ENCODE results near the gene C1orf21.

Gene C1orf21

DNA sequence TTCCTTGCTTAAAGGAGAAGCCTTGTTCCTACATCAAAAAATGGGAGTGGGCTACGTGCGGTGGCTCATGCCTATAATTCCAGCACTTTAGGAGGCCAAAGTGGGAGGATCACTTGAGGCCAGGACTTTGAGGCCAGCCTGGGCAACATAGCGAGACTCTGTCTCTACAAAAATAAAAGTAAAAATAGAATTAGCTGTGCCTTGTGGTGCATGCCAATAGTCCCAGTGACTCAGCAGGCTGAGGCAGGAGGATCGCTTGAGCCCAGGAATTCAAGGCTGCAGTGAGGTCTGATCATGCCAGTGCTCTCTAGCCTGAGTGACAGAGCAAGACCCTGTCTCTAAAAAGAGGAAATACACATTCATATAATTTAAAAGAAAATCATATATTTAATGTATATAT, 127.1 kb downstream of the C1orf21 start:
- DNase-seq (ENCODE audit: low read depth), result no peak

DNA sequence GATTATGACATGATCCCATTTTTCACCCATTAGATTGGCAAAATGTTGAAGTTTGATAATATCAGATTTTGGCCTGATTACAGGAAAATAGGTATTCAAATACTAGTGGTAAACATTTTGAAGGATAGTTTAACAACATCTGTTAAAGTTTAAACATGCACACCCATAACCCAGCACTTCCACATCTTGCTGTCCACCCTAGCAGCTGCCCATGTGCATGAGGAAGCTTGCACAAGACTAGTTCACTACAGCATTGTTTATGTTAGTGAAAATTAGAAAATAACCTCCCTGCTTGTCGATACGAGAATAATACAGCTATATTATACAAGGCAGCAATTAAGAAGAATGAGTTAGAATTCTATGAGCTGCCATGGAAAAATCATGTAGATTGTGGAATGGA, 127.6 kb downstream of the C1orf21 start:
- DNase-seq (ENCODE audit: low read depth), result no peak

DNA sequence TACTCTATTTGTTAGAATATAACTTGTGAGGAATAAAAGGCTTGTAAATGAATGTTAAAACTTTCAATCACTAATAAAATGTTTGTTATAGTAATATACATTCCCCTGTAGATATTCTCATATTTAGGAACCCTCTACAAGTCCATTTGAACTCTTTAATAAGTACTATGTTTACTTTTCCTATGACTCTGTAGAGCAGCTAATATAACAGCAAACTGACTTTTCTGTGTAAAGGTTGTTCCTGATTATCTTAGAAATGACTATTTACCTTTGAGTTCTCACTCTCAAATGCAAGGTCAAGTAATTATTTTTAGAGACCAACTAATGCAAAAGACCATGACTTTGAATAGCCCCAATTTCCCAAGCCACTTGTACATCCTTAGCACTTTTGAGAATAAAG, 130.3 kb downstream of the C1orf21 start:
- no peak for DNase-seq (ENCODE audit: low read depth)

DNA sequence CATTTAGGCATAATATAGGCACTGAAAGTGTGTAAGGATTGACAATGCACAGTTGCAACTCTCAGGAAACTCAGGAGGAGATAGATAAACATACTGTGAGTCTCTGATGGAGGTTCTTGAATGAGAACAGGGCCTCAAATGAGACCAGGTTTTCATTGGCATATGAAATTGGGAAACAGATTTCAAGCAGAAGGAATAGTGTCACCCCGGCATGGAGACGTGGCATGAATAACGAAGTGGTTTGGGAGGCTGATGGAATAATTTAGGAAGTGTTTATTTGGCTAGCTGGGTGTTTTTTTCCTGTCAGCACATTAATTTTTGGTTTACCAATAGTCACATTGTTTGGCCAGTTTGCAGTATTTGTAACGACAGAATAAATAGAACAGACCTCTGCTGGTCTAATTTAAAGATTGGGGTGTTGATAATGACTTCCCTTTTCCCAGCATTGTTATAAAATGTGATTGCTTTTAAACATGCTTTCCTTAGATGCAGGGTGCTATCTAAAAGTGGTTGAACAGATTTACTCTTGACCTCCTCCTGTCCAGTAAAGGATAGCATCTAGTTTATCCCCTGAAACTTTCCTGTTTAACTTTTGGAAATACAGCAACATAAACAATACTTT, 132.0 kb downstream of the C1orf21 start:
- DNase-seq (ENCODE audit: low read depth), result no peak

DNA sequence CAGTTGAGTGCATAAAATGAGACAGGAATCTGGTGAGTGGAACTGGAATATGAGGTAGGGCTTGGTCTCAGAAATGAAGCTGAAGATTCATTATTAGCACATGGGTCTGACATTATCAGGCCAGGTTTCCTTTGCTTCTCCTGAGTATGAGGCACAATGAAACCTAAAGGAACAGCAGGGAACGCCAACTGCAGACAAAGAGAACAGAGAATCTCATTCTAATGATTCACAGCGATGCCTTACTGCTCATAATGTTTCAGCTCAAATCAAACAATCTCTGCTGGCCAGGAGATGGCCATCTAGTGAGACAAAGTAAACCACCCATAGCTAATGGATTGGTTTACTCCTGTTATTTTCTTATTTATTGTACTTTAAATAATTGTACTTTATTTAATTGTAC, 133.5 kb downstream of the C1orf21 start:
- DNase-seq (ENCODE audit: low read depth), result no peak

DNA sequence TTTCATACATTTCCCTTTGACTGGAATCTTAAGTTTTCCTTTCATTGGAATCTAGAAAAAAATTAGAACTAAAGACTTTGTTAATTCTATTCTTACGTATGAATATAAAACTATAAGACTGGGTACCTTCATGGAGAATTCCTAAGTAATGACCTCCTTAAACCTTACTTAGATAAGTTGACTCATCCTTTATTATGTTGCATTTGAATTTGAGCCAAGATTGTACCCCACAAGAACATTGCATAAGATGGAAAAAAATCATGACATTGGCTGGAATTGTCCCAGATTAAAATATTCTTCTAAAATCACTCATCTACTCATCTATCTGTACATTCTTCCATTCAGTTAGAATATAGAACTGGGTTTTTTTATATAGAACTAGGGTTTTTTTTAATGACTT, 137.4 kb downstream of the C1orf21 start:
- no peak for DNase-seq (ENCODE audit: low read depth)

DNA sequence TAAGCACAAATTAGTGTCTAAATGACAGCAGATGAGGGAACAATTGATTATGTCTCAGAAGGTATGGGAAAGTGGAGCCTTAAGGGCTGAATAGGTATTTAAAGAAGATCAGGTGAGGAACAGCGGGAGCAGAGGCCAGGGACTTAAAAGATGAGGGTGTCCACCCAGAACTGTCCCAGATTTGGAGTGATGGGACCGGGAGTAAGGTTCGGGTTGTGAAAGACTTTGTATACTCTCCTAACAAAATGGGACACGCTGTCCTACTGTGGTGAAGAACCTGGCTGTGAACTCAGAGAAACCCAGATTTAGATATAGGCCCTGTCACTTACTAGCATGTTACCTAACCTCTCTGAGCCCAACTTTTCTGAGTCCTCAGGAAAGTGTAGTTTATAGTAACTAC, 140.6 kb downstream of the C1orf21 start:
- no peak for DNase-seq (ENCODE audit: low read depth)

DNA sequence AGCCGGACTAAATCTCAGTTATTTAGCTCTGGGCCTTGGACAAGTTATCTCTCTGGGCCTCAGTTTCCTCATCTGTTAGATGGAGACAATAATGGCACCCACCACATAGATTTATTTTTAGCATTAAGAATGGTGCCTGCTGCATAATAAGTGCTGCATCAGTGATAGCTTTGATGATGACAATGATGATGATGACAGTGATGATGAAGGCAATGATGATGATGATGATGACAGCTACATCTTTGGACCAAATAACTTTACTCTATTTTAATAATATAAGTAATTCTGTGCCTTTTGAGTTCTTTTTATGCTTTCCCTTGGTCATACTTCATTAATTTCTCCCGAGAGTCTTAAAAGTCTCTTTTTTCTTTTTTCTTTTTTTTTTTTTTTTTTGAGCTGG, 143.4 kb downstream of the C1orf21 start:
- DNase-seq (ENCODE audit: low read depth), result no peak

DNA sequence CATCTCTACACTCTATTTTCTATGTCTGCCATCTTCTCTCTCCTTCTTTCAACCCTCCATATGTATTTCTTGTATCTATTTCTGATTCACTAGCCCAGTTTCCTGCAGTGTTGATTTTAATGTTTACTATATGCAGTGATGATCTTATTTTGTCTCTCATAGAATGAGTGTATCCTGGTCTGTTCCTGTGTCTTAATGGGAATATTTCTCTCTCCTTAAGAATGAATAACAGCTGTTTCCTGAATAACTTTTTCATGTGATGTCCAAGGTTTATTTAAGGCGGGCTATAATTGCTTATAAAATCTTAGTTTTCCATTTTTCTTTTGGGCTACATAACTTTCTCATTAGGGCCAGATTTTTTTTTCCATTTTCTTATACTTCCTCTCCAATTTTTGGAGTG, 144.5 kb downstream of the C1orf21 start:
- DNase-seq (ENCODE audit: low read depth), result no peak

DNA sequence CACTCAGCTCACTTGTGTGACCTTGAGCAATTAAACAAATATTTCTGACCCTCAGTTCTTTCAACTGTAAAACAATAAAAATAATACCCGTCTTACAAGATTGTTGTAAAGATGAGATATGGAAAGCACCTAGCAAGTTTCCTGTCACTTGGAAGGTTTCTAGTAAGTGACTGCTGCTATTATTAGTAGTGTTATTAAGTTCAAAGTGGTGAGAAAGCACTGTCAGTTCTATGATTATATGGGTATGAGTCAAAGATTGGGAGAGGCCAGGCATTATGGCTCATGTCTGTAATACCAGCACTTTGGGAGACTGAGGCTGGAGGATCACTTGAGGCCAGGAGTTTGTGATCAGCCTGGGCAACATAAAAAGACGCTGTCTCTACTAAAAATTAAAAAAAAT, 145.4 kb downstream of the C1orf21 start:
- no peak for DNase-seq (ENCODE audit: low read depth)

DNA sequence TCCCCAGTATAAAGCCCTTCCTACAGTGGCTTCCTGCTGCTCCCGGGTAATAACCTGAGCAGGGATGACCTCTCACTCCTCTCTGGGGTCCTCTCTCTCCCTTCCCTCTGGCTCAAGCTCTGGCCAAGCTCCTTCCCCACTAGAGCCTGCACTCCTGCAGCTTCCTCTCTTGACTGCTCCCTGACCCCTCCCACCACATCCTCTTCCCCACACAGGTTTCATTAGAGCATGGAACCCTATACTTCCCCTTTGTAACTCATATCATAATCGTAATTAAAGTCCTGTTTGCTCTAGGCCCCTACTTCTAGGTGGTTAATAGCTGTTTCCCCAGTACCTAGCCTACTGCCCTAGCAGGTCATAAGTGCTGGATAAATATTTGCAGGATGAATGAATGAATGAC, 146.2 kb downstream of the C1orf21 start:
- DNase-seq (ENCODE audit: low read depth), result no peak

DNA sequence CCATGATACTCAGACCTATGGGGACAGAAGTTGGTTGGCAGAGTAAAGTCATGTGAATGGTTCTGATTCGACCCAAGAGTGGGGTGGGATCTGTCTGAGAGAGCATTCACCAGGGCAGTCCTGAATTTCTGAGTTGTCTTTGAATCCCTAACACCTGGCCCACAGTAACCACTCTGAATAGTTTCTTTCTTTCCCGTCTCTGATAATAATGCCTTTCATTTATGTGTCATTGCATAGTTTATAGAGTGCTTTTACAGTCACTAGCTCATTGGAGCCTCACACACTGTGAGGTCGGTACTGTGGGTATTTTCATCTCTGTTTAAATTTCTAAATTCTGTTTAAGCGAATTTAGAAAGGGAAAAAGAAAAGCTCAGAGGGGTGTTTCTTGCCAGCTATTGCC, 147.1 kb downstream of the C1orf21 start:
- no peak for DNase-seq (ENCODE audit: low read depth)

DNA sequence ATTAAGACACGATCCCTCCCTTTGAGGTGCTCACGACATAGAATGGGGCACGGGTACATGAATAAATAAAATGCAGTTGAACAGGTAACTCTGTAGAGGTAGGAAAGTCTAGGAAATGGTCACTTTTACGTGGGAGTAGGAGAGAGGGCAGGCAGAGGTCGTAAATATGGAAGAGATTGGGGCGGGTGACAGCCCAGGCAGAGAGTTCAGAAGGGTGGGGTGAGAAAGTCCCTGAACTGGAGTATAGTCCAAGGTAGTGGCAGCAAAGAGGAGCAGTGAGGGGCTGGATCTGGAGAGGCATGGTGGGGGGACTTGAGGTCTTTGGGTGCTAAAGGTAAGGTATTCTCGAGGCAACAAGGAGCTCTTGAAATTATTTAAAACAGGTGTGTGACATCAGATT, 147.9 kb downstream of the C1orf21 start:
- no peak for DNase-seq (ENCODE audit: low read depth)

DNA sequence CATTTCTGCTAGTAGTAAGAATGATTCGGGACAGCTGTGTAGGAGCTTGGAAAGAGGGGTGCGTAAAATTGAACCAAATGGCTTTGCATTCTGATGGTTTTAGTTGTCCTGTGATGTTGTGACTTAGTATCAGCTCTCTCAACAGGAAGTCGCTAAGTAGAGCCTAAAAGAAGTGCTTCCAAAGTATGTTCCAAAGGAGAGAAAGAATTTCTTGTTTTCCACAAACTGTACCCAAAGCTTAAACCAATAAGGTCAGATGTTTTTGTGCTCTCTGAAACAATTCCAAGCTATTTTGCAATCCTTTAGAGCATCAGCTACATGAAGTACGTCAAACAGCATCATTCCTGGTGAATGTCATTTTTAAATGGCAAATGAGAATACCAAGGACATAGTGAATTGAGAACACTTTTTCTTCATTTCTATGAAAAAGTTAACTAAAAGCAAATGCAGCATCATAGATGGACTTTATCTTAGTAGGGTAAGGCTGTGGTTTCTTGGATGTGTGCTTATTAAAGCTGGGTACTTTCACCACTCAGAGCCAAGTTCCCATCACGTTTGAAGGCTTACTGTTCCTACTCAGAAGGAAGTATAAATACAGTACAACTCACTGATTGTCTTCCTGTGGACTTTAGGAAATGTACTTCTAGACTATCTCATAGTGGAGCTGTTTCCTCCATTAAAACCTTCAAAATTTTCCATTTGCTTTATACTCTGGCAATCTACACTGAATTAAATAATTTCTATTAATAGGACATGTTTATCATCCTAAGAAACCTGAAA, 148.6 kb downstream of the C1orf21 start:
- no peak for DNase-seq (ENCODE audit: low read depth)

DNA sequence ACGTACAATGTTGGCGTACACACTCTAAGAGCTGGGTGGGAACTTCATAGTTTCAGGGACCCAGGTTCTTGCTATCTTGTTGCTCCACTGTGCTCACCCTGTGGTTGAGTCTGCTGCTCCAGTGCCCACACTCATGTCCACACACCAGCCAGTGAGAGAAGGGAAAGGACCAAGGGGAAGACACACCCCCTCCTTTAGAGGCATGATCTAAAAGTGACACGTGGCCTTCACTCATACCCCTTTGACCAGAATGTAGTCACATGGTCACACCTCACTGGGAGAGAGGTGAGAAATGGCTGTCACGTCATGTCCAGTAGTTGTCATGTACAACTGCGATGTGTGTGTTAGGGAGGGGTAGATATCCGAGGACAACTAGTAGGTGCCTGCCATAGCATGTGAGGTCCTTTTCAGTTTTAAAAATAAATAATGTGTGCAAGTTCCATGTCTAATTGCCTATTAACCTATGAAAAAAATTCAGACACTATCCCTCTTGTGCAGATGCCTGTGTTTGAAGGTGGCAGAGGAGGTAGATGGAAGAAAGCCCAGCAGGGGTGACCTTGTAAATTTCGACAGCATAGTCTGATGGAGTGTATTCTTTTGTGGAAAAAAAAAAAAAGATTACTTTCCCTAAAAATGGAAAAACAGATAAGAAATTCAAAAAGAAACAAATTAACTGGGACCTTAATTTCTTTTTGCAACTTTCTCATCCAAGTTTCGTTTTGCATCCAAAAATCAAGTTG, 149.6 kb downstream of the C1orf21 start:
- DNase-seq (ENCODE audit: low read depth), result no peak

DNA sequence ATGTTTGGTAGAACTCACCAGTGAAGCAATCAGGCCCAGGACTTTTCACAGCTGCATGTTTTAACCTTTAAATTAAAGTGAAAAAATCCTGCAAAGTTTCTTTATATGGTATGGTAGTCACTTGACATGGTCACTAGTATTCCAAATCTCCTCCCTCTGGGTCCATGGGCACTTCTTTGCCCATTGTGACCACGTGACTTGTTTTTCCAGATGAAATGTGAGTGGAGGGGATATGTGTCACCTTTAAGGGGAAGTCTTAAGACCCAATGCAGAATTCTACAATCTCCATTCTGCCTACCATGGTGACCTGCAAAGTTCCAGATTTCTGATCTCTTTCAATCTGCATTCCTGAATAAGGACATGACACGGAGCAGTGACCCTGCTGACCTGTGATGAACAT, 152.8 kb downstream of the C1orf21 start:
- no peak for DNase-seq (ENCODE audit: low read depth)

DNA sequence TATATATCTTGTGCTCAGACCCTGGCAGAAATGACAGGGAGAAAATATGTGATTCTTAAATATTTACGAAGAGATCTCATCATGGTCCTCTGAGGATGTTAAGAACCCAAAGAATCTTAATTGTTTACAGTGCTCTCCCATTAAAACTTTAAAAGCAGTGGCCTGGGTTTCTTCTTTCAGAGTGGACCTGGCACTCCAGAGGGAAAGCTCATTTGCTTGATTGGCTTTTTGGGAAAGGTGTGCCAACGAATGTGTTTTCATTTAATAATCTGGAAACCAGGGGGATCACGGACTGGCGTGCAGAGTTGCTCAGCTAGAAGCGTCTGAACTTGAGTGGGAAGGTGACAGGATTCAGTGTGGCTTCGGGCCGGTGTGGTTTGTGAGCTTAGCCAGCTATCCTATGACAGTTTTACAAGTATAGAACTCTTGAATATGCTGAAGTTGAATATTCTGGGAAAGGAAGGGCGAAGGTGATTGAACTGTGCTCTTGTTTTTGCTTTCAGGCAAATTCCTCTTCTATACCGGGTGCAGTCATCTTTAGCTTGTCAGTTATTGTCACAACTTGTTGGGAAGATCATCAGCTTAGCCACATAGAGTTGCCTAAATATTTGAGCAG, 154.8 kb downstream of the C1orf21 start:
- no peak for DNase-seq (ENCODE audit: low read depth)

DNA sequence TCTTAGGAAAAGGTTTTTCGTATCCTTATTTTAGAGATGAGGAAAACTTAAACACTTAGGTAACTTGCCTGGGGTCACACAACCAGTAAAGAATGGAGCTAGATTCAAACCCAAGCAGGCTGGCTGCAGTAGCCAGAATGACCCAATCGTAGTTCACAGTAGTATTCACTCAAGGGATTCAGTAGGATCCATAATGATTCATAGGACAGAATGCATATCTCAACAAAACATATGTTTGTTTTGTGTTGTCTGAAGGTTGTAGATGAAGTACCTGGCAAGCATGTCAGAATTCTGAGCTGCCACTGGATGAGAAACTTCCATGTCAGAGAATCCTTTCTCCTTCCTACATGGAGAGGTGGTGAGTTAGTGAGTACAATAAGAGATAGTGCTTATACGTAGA, 155.5 kb downstream of the C1orf21 start:
- no peak for DNase-seq (ENCODE audit: low read depth)

DNA sequence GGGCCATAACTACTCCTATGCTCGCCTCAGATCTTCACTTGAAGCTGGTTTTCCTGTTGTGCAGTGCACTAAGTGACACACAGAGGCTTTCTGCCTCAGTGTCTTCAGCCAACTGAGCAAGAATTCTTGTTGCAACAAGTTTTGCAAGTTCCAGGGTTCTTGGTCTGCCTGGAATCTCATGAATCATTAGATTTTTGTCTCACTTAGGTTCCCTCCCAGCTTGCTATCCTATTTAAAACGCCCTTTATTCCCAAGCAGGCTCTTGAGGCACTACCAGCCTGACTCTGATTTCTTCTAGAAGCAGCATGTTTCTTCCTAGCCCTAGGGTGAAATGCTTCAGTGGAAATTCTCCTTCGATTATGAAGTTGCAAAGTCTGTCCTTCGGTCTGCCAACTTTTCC, 158.8 kb downstream of the C1orf21 start:
- no peak for DNase-seq (ENCODE audit: low read depth)

DNA sequence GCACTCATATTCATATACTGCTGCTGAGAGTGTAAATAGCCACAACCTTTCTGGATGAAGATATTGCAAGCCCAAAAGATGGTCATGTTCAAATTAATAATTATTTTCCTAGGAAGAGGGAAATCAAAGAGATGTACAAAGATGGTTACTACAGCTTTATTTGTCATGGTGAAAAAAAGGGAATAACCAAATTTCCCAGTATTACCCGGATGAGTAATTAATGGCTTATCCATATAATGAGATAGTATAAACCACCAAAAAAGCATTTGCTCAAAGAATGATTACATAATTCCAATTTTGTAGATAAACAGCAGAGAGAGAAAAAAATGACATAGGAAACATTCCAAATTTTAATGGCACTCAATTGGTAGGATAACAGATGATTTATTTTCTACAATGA, 165.6 kb downstream of the C1orf21 start:
- no peak for DNase-seq (ENCODE audit: low read depth)

DNA sequence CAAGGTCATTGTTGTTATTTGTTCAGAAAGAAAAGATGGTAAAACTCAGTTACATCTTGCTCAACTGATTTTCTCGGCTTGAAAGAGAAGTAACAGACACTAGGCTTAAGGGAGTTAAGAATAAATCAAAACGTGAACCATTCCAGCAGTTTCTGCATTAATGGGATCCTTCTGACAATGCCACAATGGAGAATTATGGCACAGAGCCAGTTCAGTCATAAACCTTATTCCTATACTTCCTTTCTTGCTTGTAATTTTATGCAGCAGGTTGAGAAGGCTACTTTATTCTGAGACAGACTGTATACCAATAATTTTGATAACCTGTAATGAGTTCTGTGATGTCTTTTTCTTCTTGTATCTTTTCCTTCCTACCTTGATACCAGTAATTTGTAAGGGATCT, 167.0 kb downstream of the C1orf21 start:
- no peak for DNase-seq (ENCODE audit: low read depth)

DNA sequence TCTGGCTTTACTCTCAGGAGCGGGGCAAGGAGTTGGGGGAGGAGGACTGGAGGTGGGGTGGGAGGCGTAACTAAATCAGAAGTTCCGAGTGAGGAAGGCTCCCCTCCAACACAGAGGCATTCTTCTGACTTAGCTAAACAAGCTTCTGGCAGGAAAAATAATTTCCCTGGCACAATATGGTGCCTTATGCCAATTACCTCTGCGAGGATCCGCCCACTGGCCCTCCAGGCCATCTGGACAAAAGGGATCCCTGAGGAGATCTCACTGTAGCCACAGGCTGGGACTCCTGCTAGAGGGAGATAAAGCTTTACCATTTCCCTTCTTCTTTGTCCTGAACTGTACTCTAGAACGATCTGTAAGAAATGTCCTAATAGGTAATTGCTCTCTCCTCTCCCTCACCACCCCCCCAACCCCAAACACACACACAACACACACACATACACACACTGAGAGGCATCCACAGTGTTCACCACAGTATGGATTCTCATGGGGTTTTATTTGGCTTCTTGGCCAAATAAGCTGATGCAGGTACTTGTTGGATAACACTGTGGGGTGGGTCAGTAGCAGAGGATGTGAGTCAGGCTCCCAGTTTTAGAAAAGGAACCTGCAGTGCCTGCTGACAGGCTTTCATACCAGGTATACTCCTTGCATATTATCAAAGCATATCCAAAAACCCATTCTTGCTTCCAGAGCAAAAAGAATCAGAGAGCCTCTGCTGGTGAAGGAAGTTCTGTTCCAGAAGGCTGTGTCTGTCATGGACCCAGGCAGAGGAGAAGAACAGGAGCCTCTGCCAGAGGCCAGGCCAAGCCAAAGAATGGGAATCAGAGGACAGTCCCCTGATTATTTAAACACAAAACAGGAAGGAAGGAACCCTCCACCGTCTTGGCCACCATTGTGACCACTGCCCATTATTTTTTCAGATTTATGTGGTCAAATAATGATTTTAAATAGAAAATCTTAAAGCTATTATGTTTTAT, 169.1 kb downstream of the C1orf21 start:
- DNase-seq (ENCODE audit: low read depth), result no peak

Data from stimulated activated CD8-positive, alpha-beta memory T cell treated with anti-CD3 and anti-CD28 coated beads, Interleukin-15, amount 100 ng/mL, for 24 hours (primary cell).